NCI-H510A (cell line): ENCODE data around the gene ZBTB20.

Source experiments
- DNase-seq: peaks from one replicate; lab custom pipeline; 2025; lab: John Stamatoyannopoulos, UW

ZBTB20 gene

DNA sequence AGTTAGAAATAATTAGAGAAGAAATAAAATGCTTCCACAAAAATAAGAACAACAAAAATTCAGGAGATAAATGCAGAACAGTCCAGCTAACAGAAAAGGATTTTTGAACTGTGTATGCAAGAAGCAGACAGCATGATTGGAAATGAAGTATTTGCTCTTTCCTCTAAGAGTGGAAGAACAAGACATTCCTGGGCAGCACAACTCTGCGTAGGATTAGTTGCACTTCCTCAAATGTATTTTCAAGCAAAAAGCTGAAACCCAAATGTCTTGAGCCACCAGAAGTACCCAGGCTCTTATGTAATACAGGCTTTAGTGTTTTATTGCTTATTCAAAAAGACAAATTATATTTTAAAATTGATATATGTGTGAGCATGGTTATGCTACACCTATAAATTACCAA, 127.2 kb downstream of the ZBTB20 start:
- no peak for DNase-seq

DNA sequence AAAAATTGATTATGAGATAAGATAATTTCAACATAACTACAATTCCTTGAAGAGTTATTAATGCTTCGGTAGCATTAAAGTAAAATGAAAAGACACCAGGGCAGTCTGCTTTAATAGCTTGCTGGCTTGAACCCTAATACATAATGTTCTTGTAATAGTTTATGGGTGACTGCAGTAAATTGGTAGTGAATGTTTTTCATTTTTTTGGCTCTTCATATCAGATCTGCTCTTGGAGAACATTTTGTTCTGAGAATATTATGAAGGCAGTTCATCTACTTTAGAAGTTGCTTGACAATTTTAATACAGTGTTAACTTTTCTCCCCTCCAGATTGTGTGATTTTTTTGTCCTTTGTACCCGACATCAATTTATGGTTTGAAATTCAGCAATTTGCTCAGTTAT, 128.4 kb downstream of the ZBTB20 start:
- DNase-seq = no peak

DNA sequence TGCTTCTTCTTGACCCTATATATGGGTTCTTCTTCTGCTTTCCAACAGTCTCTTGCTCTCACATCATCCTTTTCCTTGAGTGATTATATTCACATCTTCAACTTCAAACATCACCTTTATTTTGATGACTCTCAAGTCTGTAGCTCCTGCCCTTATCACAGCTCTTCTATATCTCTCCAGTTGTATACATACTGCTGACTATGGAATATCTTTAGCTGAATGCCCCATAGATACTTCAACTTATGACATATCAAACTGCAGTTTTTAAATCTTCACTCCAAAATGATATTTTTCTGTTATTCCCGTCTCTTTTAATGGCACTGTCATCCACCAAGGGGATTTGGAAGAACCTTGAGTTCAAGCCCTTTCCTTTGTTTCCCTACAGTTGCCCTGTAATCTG, 139.1 kb downstream of the ZBTB20 start:
- no peak for DNase-seq

GRCh38 chr3:115004201-115005140, 142.6 kb downstream of the ZBTB20 start:
- DNase-seq = no peak

- no peak for DNase-seq
Measured at GRCh38 chr3:114998971-114999579, 148.0 kb downstream of the ZBTB20 start.

- DNase-seq = no peak
Measured at GRCh38 chr3:114994554-114995341, 152.3 kb downstream of the ZBTB20 start.

DNA sequence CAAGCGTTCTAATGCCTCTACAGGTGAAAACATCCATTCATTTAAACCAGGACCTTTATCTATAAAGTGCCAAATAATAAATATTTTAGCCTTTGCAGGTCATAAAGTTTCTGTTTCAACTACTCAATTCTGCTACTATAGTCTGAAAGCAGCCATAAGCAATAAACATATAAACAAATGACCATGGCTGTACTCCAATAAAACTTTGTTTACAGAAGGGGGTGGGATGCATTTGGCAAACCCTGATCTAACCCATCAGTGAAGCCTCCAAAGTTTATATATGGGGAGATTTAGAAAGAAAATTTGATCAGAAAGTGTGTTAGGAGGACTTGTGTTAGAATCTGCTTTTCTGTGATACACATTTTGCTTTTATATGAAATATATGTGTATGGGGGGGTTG, 161.3 kb downstream of the ZBTB20 start:
- DNase-seq = no peak

DNA sequence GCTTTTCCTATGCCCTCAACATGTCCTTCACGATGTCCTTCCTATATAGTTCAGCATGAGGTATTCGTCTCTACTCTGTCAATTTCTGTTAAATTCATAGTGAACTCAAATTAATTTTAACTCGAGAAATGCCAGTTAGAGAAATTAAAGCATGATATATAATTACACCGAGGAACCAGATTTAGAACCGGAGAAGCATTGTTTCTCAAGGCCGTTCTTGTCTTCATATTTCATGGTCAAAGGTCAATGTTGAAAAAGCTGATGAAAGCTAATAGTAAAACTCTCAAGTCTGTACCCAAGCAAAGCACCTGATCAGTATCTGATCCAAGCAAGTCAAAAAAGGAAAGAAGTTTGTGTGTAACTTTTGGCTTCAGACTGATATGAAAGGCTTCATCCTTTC, 163.8 kb downstream of the ZBTB20 start:
- no peak for DNase-seq

GRCh38 chr3:114974387-114974786, 172.7 kb downstream of the ZBTB20 start:
- DNase-seq = no peak

DNA sequence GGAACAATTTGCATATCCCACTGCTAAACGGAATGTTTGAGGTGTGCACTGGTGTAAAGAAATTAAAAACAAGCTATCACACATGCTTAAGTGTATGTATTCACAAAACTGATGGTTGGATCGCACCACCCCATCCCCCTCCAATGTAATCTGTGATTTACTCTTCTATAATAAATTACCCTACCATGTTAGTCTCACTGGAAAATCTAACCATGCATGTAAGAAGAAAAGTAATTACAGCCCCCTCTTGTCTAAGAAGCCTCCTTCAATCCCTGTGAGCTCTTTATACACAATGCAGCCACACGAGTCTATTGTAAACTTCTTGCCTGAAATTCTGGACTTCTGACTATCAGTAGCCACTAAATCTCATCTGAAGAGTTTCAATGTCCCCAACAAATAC, 173.6 kb downstream of the ZBTB20 start:
- no peak for DNase-seq

DNA sequence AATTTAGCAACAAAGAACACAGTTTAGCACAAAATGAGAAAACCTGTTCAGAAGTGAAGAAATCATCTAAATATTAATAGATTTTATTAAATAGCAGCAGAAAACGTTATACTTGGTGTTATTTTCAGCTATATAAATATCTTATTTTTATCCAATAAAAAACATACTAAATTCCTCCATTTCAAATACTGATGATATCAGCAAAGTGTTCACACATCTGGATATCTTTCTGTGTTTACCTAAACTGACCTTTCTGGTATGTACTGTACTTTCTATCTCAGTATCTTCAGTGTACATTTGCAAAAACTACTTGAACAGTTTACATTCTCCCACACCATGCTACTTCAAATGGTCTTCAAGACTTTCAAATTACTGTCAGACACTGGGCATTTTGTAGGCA, 179.9 kb downstream of the ZBTB20 start:
- no peak for DNase-seq

DNA sequence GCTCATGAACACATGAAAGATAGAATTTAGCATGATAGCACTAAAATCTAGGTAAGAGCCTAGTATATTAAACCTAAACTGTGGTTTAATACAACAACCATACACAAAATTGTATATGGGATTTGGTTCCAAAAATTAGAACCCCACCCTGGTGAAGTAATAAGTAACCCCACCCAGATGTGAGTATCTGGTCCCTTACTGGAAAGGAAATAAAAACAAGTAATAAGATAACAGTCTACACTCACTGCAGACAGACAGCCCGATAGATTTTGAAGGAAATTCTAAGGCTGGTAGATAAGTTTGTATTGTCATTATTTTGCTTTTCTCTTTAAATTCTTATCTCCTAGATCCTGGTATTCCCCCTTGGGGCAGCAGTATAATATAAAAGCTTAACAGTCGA, 184.9 kb downstream of the ZBTB20 start:
- no peak for DNase-seq

DNA sequence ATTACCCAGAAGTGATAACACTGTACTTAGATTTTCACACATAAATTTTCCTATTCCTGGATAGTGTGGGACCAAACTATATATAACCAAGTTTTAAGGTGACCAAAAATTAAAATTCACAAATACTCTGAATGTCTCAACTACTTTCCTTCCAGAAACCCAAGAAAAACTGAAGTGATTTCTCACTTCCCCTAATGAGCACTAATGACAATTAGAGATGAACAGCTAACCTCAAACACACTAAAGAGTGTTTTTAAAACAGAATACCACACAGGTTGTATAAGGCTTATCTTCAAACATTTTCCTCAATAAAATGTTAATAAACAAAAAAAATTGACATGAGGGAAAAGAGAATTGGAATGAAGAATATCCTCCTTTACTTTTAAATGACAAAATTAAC, 188.2 kb downstream of the ZBTB20 start:
- DNase-seq = no peak

GRCh38 chr3:114953800-114954199, 193.3 kb downstream of the ZBTB20 start:
- DNase-seq = no peak

DNA sequence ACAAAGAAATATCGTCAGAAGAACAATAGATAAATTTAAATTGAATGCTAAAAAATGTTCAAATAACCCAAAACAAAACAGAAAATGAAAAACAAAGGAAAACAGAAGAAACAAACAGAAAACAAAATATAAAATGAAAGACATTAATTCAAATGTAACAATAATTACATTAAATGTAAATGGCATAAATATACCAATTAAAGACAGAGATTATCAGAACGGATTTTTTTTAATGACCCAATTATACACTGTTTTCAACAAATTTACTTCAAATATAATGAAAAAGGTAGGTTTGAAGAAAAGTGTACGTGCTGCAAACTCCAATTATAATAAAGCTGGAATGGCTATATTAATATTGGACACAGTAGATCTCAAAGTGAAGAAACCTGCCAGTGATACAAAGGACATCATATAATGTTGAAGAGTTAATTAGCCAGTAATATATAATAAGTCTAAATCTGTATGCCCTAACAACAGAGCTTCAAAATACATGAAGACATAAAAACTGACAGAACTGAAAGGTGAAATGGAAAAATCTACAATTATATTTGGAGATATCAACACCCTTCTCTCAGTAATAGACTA, 193.8 kb downstream of the ZBTB20 start:
- no peak for DNase-seq

GRCh38 chr3:114942773-114943172, 204.3 kb downstream of the ZBTB20 start:
- no peak for DNase-seq

DNA sequence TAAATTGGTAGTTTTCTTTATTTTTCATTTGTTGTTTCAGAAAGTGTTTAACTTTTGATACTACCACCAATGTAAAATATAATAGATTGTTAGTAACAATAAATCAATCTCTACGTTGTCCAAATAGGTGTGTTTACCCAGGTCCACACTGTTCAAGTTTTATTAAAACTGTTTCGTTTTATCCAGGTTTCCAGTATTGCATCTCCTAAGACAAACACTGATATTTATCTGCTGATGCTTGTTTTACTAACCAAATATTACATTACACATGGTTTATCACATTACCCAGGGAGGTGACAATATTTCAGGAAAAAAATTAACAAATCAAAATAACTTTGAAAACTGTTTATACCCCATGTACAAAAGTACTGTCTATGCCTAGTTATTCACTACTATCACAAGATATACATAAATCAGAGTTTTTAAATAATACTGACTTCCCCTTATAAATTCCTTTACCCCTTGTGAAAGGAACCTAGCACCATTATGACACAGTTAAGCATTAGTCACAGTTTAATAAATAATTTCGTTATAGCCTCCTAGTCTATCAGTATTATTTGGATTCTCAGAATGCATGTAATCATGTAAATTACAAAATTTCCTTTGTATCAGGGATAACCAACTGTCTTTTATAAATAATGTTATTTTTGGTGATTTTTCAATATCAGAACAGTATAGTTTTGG, 205.3 kb downstream of the ZBTB20 start:
- DNase-seq = no peak

GRCh38 chr3:114939920-114940319, 207.2 kb downstream of the ZBTB20 start:
- DNase-seq = no peak

DNA sequence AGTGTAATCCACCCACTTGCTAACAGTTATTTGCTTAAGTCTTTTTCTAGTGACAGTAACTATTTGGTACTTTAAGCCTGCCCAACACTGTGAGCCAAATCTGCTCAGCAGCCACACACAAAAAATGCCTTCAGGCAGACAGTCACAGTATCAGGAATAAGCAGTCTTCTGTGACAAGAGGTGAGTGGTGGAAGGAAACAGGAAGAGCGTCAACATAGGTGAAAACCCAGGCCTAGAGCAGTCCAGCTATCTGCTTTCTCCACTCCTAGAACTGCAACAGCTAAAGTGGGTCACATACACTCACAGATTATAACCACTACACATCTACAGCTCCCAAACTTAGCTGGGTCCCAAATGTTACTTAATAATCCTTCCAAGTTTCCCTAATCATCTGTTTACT, 213.7 kb downstream of the ZBTB20 start:
- DNase-seq = no peak

GRCh38 chr3:114929971-114930732, 216.9 kb downstream of the ZBTB20 start:
- no peak for DNase-seq
